Measurements from ENCODE around the gene ATRAID.
A peak's percentile ranks its signal among the peaks of the same experiment; 100 is the strongest.
"Not testable (repeated sequence)": the region's sequence is repeated elsewhere in the genome, so short reads cannot be mapped to it uniquely, and the experiment has no call there.

The ATRAID gene

GRCh38 chr2:27194538-27195354 is 17.1 kb upstream of the ATRAID start:
- no peak for DNase-seq

GRCh38 chr2:27195799-27196198 is 16.0 kb upstream of the ATRAID start:
- not testable (repeated sequence) for DNase-seq

- DNase-seq: not testable (repeated sequence)
Measured at GRCh38 chr2:27198068-27198467, 13.8 kb upstream of the ATRAID start.

GRCh38 chr2:27198627-27199026 is 13.2 kb upstream of the ATRAID start:
- no peak for DNase-seq

GRCh38 chr2:27199241-27199640 is 12.6 kb upstream of the ATRAID start:
- DNase-seq: no peak

- no peak for DNase-seq
Measured at GRCh38 chr2:27201675-27202074, 10.2 kb upstream of the ATRAID start.

- no peak for DNase-seq
Measured at GRCh38 chr2:27202854-27203253, 9.0 kb upstream of the ATRAID start.

GRCh38 chr2:27203741-27204140 is 8.1 kb upstream of the ATRAID start:
- DNase-seq: no peak

- DNase-seq: no peak
Measured at GRCh38 chr2:27204566-27204965, 7.3 kb upstream of the ATRAID start.

GRCh38 chr2:27205206-27205605 is 6.6 kb upstream of the ATRAID start:
- no peak for DNase-seq

GRCh38 chr2:27206346-27206745 is 5.5 kb upstream of the ATRAID start:
- no peak for DNase-seq

GRCh38 chr2:27208486-27209050 is 3.3 kb upstream of the ATRAID start:
- DNase-seq: no peak

- no peak for DNase-seq
Measured at GRCh38 chr2:27209621-27210401, 2.0 kb upstream of the ATRAID start.

GRCh38 chr2:27211241-27211942 is 449 bp upstream of the ATRAID start:
- peak in 1 of 2 experiments; percentile 87 for DNase-seq

GRCh38 chr2:27212626-27213471 is 1.0 kb downstream of the ATRAID start:
- peak; percentile 41 to 71 for DNase-seq

GRCh38 chr2:27214941-27215340 is 3.1 kb downstream of the ATRAID start:
- no peak for DNase-seq

GRCh38 chr2:27216416-27217137 is 4.7 kb downstream of the ATRAID start:
- no peak for DNase-seq

- DNase-seq: peak; percentile 69 to 94
Measured at GRCh38 chr2:27217173-27218121, 5.6 kb downstream of the ATRAID start, which contains the start of gene CAD. CAD (plus strand) TSS chr2:27217369; CDS start chr2:27217552, 183 bp downstream.

GRCh38 chr2:27218614-27219013 is 6.8 kb downstream of the ATRAID start:
- DNase-seq: no peak

GRCh38 chr2:27219091-27219490 is 7.2 kb downstream of the ATRAID start:
- DNase-seq: no peak

All from NCI-H526 (cell line).